GM23338 (cell line): ENCODE data around the gene C17orf107. TPM values are rescaled to one million over a fixed set of nuclear protein-coding genes. Genes with fewer than 3 reads are reported as not detected.
"Not testable (repeated sequence)": the region's sequence is repeated elsewhere in the genome, so short reads cannot be mapped to it uniquely, and the experiment has no call there.

ENCODE experiments used
- ATAC-seq: fragments of 200-7000 bp; cut with Tn5 transposase; 3 replicates; pipeline ENCODE4 v1.9.1; 2020
- DNase-seq: peaks from one replicate; pipeline ENCODE4 v3.0.0-alpha.2; 2015; ENCODE audit warnings: low spot score
- H2AFZ ChIP-seq: fragments of 200-600 bp; sonication (generic); 2 replicates; pipeline ENCODE4 v1.8.0; 2016; ENCODE audit warnings: antibody characterized with exemption, mild to moderate bottlenecking, moderate library complexity
- H3F3A ChIP-seq: fragments of 200-600 bp; sonication (generic); replicated peaks from 2 replicates; pipeline ENCODE4 v1.8.0; 2017; ENCODE audit warnings: antibody characterized with exemption, mixed run types, low read depth
- H3K27ac ChIP-seq: fragments of 200-600 bp; sonication (generic); 2 replicates; pipeline ENCODE4 v1.6.1; 2016; ENCODE audit warnings: low read depth
- H3K27me3 ChIP-seq: fragments of 200-600 bp; sonication (generic); 2 replicates; pipeline ENCODE4 v1.8.0; 2016; ENCODE audit warnings: mild to moderate bottlenecking, mixed run types, moderate library complexity; ENCODE audit not compliant: insufficient read depth
- H3K36me3 ChIP-seq: fragments of 200-600 bp; sonication (generic); 2 replicates; pipeline ENCODE4 v1.8.0; 2016; ENCODE audit warnings: mild to moderate bottlenecking; ENCODE audit not compliant: insufficient read depth
- H3K4me1 ChIP-seq: fragments of 200-600 bp; sonication (generic); 2 replicates; pipeline ENCODE4 v1.8.0; 2016; ENCODE audit warnings: mild to moderate bottlenecking, moderate library complexity; ENCODE audit not compliant: insufficient read depth
- H3K4me2 ChIP-seq: fragments of 200-600 bp; sonication (generic); 2 replicates; pipeline ENCODE4 v1.7.1; 2017; ENCODE audit warnings: mixed run types
- H3K4me3 ChIP-seq: fragments of 200-600 bp; sonication (generic); 2 replicates; pipeline ENCODE4 v1.6.1; 2016; ENCODE audit warnings: mixed run types
- H3K79me2 ChIP-seq: fragments of 200-600 bp; sonication (generic); replicated peaks from 2 replicates; pipeline ENCODE4 v1.8.0; 2017; ENCODE audit warnings: mild to moderate bottlenecking; ENCODE audit not compliant: insufficient read depth
- H3K9me2 ChIP-seq: fragments of 200-600 bp; sonication (generic); 2 replicates; pipeline ENCODE4 v1.8.0; 2017; ENCODE audit not compliant: insufficient read depth
- H4K20me1 ChIP-seq: fragments of 200-600 bp; sonication (generic); replicated peaks from 2 replicates; pipeline ENCODE4 v1.8.0; 2017; ENCODE audit warnings: mild to moderate bottlenecking; ENCODE audit not compliant: insufficient read depth
- H3K27ac Mint-ChIP-seq: 2 replicates; pipeline ENCODE4 v1.8.0; 2020; ENCODE audit warnings: inconsistent platforms, mild to moderate bottlenecking, moderate library complexity, mixed read lengths
- H3K27me3 Mint-ChIP-seq: 3 replicates; pipeline ENCODE4 v1.8.0; 2022; ENCODE audit warnings: low read depth, mild to moderate bottlenecking, moderate library complexity, mixed read lengths, inconsistent platforms; ENCODE audit not compliant: insufficient read depth, poor library complexity
- H3K36me3 Mint-ChIP-seq: 3 replicates; pipeline ENCODE4 v1.8.0; 2021; ENCODE audit warnings: low read depth, mild to moderate bottlenecking, inconsistent platforms, moderate library complexity, mixed read lengths
- H3K4me1 Mint-ChIP-seq: 3 replicates; pipeline ENCODE4 v1.8.0; 2020; ENCODE audit warnings: mild to moderate bottlenecking, inconsistent platforms, mixed read lengths
- H3K4me3 Mint-ChIP-seq: 3 replicates; pipeline ENCODE4 v1.8.0; 2021; ENCODE audit warnings: moderate library complexity, mild to moderate bottlenecking, inconsistent platforms, mixed read lengths
- H3K9me3 Mint-ChIP-seq: 3 replicates; pipeline ENCODE4 v1.8.0; 2020; ENCODE audit warnings: moderate library complexity, mild to moderate bottlenecking, inconsistent platforms, mixed read lengths
- CREB1 ChIP-seq: fragments of 250-450 bp; sonication (Bioruptor Pico); IDR thresholded peaks from 2 replicates; pipeline ENCODE4 v1.5.0; 2020; ENCODE audit warnings: low read depth, mild to moderate bottlenecking, moderate library complexity
- CTCF ChIP-seq, 2 experiments: fragments of 200-600 bp in 1 of 2; sonication (generic) in 1 of 2; conservative IDR thresholded peaks; 2 replicates each; pipeline versions ENCODE4 v1.5.1 to v1.6.1; 2016 to 2017; ENCODE audit warnings: antibody characterized with exemption in 2 of 2, low read depth in 2 of 2, mild to moderate bottlenecking in 2 of 2, moderate library complexity in 1 of 2
- EZH2phosphoT487 ChIP-seq: fragments of 200-600 bp; sonication (generic); IDR thresholded peaks from one replicate; pipeline ENCODE4 v1.8.1; 2018; ENCODE audit warnings: antibody characterized with exemption; ENCODE audit not compliant: unreplicated experiment
- POLR2AphosphoS5 ChIP-seq: IDR thresholded peaks from 2 replicates; pipeline ENCODE4 v1.6.1; 2016; ENCODE audit warnings: antibody characterized with exemption, low read depth
- ZNF462 ChIP-seq: fragments of 250-450 bp; sonication (Bioruptor Pico); IDR thresholded peaks from 2 replicates; pipeline ENCODE4 v1.5.0; 2020; ENCODE audit warnings: mild to moderate bottlenecking, moderate library complexity
- polyA plus RNA-seq: library from polyadenylated mRNA; unstranded; fragments of >200 nt; fragmentation: Nextera tagmentation; extraction: Ambion mirVana; gene quantifications from 2 replicates; pipeline ENCODE4 v1.2.1, GENCODE V29; 2016
- total RNA-seq: library from RNA; depleted of rRNA; stranded (reverse); fragments of >200 nt; shearing (Covaris generic); gene quantifications from 2 replicates; pipeline ENCODE4 v1.2.3, GENCODE V29; 2014
- TF ChIP-seq, protein P1 (sequence below): IDR thresholded peaks from 2 replicates; pipeline ENCODE4 v1.6.1; 2016; ENCODE audit warnings: antibody characterized with exemption

C17orf107 gene
- total and polyA plus RNA-seq, 2 experiments from 2014 or later: 1.9 to 5.9 TPM

DNA sequence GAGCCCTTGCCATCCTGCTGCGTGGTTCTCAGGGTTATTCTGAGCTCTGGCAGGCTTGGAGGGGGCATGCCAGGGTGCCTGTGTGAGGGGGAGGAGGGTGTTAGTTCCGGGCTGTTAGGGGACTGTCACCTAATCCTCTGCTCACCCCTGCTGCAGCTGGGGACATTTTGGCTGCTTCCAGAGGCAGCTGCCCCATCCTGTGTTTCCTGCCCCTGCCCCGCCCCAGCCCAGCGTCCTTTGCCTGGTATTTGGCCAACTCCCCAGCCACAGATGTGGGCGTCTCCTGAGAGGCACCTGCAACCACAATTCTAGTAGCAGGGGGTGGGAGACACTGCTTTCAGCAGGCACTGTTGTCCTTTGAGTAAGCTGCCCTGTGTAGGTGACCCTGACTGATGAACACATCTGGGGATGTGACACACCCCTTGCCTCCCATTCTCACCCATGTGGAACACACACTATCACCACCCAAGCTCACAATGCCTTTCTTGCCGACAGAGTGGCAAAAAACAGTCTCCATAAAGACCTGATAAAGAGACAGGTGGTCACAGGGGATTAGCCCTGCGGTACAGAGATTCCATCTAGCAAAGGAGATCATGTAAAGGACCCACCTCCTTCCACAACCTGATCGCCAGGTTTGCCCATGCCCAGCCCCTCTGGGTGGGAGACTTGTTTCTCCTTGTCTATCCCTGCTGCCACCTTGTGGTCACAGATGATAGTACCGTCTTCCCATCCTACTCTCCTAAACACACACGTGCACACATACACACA lies 3.9 kb downstream of the C17orf107 start, which contains the start of gene CHRNE:
CHRNE (minus strand) TSS at position 48 of the 768 bp plus-strand sequence; CDS start at position 13, 35 bp downstream.
- DNase-seq (peak; percentile 96), ATAC-seq (peak; percentile 15)
- H3K27ac Mint-ChIP-seq: no peak within 1 kb of the TSS
- H4K20me1 ChIP-seq: no peaks in the 10 kb centered on the region
- peaks cover 35% of the 10 kb centered on the region for H3F3A ChIP-seq
- no peak within 1 kb of the TSS for H2AFZ ChIP-seq
- H3K4me2 ChIP-seq: no peak within 1 kb of the TSS
- H3K9me3 Mint-ChIP-seq: no peaks in the 10 kb centered on the region
- no peaks in the 10 kb centered on the region for H3K36me3 Mint-ChIP-seq
- no peak within 1 kb of the TSS; the same call in 2 of the 3 replicates for H3K4me3 Mint-ChIP-seq
- H3K4me3 ChIP-seq: no peak within 1 kb of the TSS
- H3K79me2 ChIP-seq: no peaks in the 10 kb centered on the region
- no peak for TF ChIP-seq EZH2phosphoT487
- peak; percentile 82 to 92 for TF ChIP-seq CTCF (conservative IDR thresholded peaks at IDR 0.05; ENCODE audit: low read depth in 2 of 2)
- 0 out of 2 replicates have a peak, but pooled peaks have one; percentile 11 for TF ChIP-seq CREB1 (CRISPR knock-in tag)
- TF ChIP-seq, protein P1, sequence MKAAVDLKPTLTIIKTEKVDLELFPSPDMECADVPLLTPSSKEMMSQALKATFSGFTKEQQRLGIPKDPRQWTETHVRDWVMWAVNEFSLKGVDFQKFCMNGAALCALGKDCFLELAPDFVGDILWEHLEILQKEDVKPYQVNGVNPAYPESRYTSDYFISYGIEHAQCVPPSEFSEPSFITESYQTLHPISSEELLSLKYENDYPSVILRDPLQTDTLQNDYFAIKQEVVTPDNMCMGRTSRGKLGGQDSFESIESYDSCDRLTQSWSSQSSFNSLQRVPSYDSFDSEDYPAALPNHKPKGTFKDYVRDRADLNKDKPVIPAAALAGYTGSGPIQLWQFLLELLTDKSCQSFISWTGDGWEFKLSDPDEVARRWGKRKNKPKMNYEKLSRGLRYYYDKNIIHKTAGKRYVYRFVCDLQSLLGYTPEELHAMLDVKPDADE: no peak
- H3K4me1 ChIP-seq: 0 out of 2 replicates have a peak, but pooled peaks cover 3% of the 10 kb centered on the region
- no peaks in the 10 kb centered on the region for H3K36me3 ChIP-seq
- peaks cover 15% of the 10 kb centered on the region for H3K4me1 Mint-ChIP-seq
- peaks cover 25% of the 10 kb centered on the region for H3K27me3 Mint-ChIP-seq
- H3K27ac ChIP-seq: no peak within 1 kb of the TSS
- H3K9me2 ChIP-seq: no peaks in the 10 kb centered on the region
- peaks cover 9% of the 10 kb centered on the region for H3K27me3 ChIP-seq

- not testable (repeated sequence) for H3K27me3 ChIP-seq, H3K4me1 Mint-ChIP-seq, H3K36me3 ChIP-seq, H3K27ac ChIP-seq, H3K4me1 ChIP-seq, H2AFZ ChIP-seq, H3K27ac Mint-ChIP-seq, H3K9me3 Mint-ChIP-seq, DNase-seq, ATAC-seq, H4K20me1 ChIP-seq, H3K79me2 ChIP-seq, H3K4me2 ChIP-seq, H3K4me3 Mint-ChIP-seq, H3K36me3 Mint-ChIP-seq, H3K9me2 ChIP-seq, H3K4me3 ChIP-seq
- peaks cover 21% of the 10 kb centered on the region for H3F3A ChIP-seq
- peaks cover 11% of the 10 kb centered on the region for H3K27me3 Mint-ChIP-seq
Observed at GRCh38 chr17:4906642-4907041, 7.3 kb downstream of the C17orf107 start.

- Mint-ChIP-seq H3K4me3 (no peak overlapping the region), H3K9me3 (no peaks in the 10 kb centered on the region), H3K27me3 (peaks cover 11% of the 10 kb centered on the region), H3K4me1 (peaks cover 5% of the 10 kb centered on the region), H3K27ac (no peak overlapping the region), H3K36me3 (no peaks in the 10 kb centered on the region)
- 0 out of 2 replicates have a peak overlapping the region, but pooled peaks have one; percentile 42 for H3K27ac ChIP-seq
- peaks cover 14% of the 10 kb centered on the region for H3F3A ChIP-seq
- H3K4me3 ChIP-seq: no peak overlapping the region
- no peaks in the 10 kb centered on the region for H3K79me2 ChIP-seq
- H4K20me1 ChIP-seq: no peaks in the 10 kb centered on the region
- H3K36me3 ChIP-seq: no peaks in the 10 kb centered on the region
- H3K4me2 ChIP-seq: peak overlapping the region; percentile 61; the same call in 1 of the 2 replicates
- ATAC-seq (peak; percentile 56), DNase-seq (peak; percentile 54)
- H3K9me2 ChIP-seq: no peaks in the 10 kb centered on the region
- peak overlapping the region; percentile 70 for H2AFZ ChIP-seq
- H3K27me3 ChIP-seq: no peaks in the 10 kb centered on the region
- H3K4me1 ChIP-seq: peaks cover 6% of the 10 kb centered on the region
- TF ChIP-seq ZNF462 (CRISPR knock-in tag) (no peak), POLR2AphosphoS5 (no peak), CREB1 (CRISPR knock-in tag) (no peak)
Observed at GRCh38 chr17:4908301-4908700, 9.0 kb downstream of the C17orf107 start.
